ENCODE results near the gene SOX9. TPM values are rescaled to one million over a fixed set of nuclear protein-coding genes. Genes with fewer than 3 reads are reported as not detected.
A peak's percentile ranks its signal among the peaks of the same experiment; 100 is the strongest.

The SOX9 gene
- total and polyA plus RNA-seq, 8 donors, result 6.6 to 81.5 (median 60.1) TPM

GRCh38 chr17:72113751-72114150, 7.1 kb upstream of the SOX9 start:
- TF ChIP-seq CTCF (IDR thresholded peaks at IDR 0.05), result no peak
- no peaks in the 10 kb centered on the region for H3K36me3 ChIP-seq
- no peak overlapping the region for H3K4me3 ChIP-seq
- intact Hi-C loops (cut with DNase I), result no loop called here
- H3K27ac ChIP-seq, result no peak overlapping the region
- H3K9me3 ChIP-seq, result no peaks in the 10 kb centered on the region
- ATAC-seq (no peak), DNase-seq (no peak)
- H3K27me3 ChIP-seq, result peaks cover 32 to 86% of the 10 kb centered on the region in 2 donors
- peaks cover 11 to 15% of the 10 kb centered on the region in 2 donors for H3K4me1 ChIP-seq

GRCh38 chr17:72115781-72116525, 4.9 kb upstream of the SOX9 start:
- no peaks in the 10 kb centered on the region for H3K9me3 ChIP-seq
- no peaks in the 10 kb centered on the region for H3K36me3 ChIP-seq
- DNase-seq (peak in 1 of 4 donors; percentile 63), ATAC-seq (no peak)
- H3K27me3 ChIP-seq, result peaks cover 49 to 98% of the 10 kb centered on the region in 2 donors
- intact Hi-C loops (cut with DNase I), result no loop called here
- peaks cover 12 to 15% of the 10 kb centered on the region in 2 donors for H3K4me1 ChIP-seq
- TF ChIP-seq CTCF (IDR thresholded peaks at IDR 0.05), result no peak
- no peak overlapping the region for H3K27ac ChIP-seq
- no peak overlapping the region for H3K4me3 ChIP-seq

- Histone ChIP-seq H3K36me3 (no peaks in the 10 kb centered on the region), H3K4me3 (peak overlapping the region in 1 of 2 donors; percentile 16), H3K9me3 (no peaks in the 10 kb centered on the region), H3K27ac (no peak overlapping the region), H3K27me3 (peaks cover 53 to 98% of the 10 kb centered on the region in 2 donors), H3K4me1 (peaks cover 12 to 15% of the 10 kb centered on the region in 2 donors)
- no peak for TF ChIP-seq CTCF (IDR thresholded peaks at IDR 0.05)
- DNase-seq, result peak in 1 of 4 donors; percentile 62
- intact Hi-C loops (cut with DNase I), result no loop called here
- ATAC-seq, result no peak
Measured at GRCh38 chr17:72116661-72117521, 3.9 kb upstream of the SOX9 start.

GRCh38 chr17:72117535-72118334, 3.1 kb upstream of the SOX9 start:
- Histone ChIP-seq H3K4me3 (peak overlapping the region in 1 of 2 donors; percentile 16), H3K4me1 (peaks cover 12 to 15% of the 10 kb centered on the region in 2 donors), H3K9me3 (no peaks in the 10 kb centered on the region), H3K27me3 (peaks cover 57 to 100% of the 10 kb centered on the region in 2 donors), H3K36me3 (no peaks in the 10 kb centered on the region), H3K27ac (no peak overlapping the region)
- TF ChIP-seq CTCF (IDR thresholded peaks at IDR 0.05), result no peak
- ATAC-seq (no peak), DNase-seq (peak in 1 of 4 donors; percentile 77)
- intact Hi-C loops (cut with DNase I), result no loop called here
